NB4 (cell line): ENCODE measurements around the gene BTBD2.

ENCODE experiments used
- DNase-seq: peaks from one replicate; pipeline ENCODE4 v3.0.0; 2010; ENCODE audit warnings: low read depth
- H3K4me3 ChIP-seq: one replicate; pipeline ENCODE4 v1.5.1; 2011; ENCODE audit warnings: mild to moderate bottlenecking, low read depth, low read length, moderate library complexity
- MYC ChIP-seq: IDR thresholded peaks from 2 replicates; pipeline ENCODE4 v1.6.1; 2011; ENCODE audit warnings: low read depth, low read length
- POLR2A ChIP-seq: IDR thresholded peaks from 2 replicates; pipeline ENCODE4 v1.6.1; 2011; ENCODE audit warnings: mild to moderate bottlenecking; ENCODE audit not compliant: insufficient read length; ENCODE audit errors: extremely low read depth
- TF ChIP-seq, protein P1 (sequence below): IDR thresholded peaks from 2 replicates; pipeline ENCODE4 v1.6.1; 2011; ENCODE audit warnings: low read depth, low read length
- TF ChIP-seq, protein P2 (sequence below): IDR thresholded peaks from one replicate; pipeline ENCODE4 v1.5.1; 2012; ENCODE audit warnings: low read depth, low read length

Gene BTBD2

DNA sequence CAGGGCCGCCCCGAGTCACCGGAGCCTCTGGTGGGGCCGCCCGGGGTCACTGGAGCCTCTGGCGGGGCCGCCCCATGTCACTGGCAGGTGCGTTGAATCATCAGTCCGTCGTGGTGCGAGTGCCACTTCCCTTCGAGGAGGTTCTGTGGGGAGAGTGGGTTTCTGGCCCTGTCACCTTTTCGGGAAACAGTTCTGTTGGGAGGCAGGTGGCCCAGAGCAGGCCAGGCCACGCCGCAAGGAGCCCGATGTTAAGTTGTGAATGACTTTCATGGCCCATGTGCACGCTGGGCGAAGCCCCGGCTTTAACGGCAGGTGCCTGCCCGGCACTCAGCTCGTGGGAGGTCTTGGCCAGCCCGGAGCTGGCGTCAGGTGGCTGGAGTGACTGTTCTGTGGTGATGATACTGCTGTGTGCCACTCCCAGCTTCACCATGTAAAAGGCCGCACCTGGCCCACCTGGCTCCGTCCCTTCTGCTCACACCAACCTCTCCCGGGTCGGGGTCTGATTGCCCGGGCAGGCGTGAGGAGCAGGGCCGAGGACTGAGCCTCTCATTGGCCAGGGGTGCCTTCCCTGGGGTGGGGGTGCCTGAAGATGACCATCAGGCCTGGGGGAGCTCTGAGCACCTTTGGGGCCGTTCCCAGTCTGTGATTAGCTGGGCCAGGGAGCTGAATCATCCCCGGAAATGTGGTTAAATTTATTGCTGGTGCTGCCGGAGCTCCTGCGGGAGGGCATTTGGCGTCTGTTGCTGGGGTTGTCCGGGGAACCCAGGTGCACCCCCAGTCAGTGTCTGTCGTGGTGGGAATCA is 45.3 kb downstream of the BTBD2 start:
- no peak overlapping the region for H3K4me3 ChIP-seq
- TF ChIP-seq MYC (no peak), POLR2A (no peak)
- TF ChIP-seq, protein P1, sequence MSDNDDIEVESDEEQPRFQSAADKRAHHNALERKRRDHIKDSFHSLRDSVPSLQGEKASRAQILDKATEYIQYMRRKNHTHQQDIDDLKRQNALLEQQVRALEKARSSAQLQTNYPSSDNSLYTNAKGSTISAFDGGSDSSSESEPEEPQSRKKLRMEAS, result no peak
- TF ChIP-seq, protein P2, sequence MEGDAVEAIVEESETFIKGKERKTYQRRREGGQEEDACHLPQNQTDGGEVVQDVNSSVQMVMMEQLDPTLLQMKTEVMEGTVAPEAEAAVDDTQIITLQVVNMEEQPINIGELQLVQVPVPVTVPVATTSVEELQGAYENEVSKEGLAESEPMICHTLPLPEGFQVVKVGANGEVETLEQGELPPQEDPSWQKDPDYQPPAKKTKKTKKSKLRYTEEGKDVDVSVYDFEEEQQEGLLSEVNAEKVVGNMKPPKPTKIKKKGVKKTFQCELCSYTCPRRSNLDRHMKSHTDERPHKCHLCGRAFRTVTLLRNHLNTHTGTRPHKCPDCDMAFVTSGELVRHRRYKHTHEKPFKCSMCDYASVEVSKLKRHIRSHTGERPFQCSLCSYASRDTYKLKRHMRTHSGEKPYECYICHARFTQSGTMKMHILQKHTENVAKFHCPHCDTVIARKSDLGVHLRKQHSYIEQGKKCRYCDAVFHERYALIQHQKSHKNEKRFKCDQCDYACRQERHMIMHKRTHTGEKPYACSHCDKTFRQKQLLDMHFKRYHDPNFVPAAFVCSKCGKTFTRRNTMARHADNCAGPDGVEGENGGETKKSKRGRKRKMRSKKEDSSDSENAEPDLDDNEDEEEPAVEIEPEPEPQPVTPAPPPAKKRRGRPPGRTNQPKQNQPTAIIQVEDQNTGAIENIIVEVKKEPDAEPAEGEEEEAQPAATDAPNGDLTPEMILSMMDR, result no peak
- peak; percentile 62 for DNase-seq

DNA sequence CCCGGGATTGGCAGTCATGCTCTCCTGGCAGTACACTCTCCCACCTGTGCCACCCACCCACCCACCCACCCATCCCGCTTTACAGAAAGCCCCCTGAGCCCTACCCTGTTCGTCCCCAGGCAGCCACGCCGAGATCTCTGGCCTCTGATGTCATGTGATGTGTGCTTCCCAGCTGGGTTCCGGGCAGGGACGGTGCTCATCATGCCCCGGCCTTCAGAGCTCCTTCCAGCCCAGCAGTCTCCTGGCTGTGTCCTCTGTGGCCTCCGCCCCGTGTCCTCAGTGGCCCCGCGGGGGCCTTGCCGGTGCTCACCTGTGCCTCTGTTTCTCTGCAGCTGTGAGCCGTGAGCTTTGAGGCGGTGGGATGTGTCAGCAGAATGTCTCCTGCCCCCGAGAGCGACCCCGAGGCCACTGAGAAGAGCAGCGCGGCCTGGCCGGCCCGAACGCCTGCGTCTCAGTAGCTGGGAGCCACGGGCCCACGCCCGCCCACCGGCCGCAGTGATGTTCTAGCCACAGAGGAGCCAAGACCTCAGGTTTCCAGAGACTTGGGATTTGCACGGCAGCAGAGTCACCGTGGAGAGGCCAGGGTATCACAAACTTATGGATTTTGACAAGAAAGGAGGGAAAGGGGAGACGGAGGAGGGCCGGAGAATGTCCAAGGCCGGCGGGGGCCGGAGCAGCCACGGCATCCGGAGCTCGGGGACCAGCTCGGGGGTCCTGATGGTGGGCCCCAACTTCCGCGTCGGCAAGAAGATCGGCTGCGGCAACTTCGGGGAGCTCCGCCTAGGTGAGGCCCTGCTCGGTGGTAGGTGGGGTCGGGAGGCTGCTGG is 46.1 kb downstream of the BTBD2 start:
- H3K4me3 ChIP-seq, result no peak overlapping the region
- no peak for DNase-seq
- TF ChIP-seq POLR2A, result no peak
- TF ChIP-seq, protein P2, result no peak
- TF ChIP-seq, protein P1, result no peak
- no peak for TF ChIP-seq MYC

DNA sequence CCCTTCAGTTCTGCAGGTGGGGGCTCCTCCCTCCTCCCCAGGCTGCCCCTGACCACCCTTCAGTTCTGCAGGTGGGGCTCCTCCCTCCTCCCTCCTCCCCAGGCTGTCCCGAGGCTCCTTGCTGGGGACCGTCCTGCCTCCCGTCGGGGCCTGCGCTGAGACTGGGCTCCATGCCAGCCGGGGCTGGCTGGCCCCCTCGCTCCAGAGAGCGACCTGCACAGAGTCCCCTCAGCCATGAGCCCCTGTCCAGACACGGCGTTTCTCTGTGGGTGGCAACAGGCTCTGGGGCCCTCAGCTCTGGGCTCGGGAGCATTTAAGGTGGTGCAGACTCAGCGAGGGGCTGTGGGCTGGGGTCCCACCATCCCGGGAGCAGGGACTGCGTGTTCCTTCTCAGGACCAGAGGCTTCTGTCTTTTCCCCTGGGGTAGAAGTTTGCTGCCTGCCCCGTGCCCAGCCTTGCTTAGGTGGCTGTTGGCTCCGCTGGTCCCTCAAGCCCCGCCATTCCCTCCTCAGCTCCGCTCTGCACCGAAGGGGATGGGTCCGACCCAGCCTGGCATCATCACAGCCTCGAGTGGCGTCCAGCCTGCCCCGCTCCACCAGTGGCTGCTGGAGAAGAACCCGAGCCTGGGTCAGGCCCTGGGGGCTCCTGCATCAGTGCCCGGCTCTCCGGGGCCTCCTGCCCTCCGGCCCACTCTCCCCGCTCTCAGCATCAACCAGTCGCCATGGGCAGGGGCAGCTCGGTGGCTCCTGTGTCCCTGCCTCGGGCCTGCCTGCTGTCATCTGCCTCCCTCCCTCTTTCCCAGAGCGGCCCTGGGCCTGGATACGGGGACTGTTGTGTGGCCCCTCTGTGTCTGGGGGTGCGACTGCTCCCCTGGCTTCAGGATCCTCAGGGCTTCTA is 47.0 kb downstream of the BTBD2 start:
- TF ChIP-seq, protein P2, result no peak
- no peak for TF ChIP-seq MYC
- TF ChIP-seq, protein P1, result no peak
- no peak for TF ChIP-seq POLR2A
- H3K4me3 ChIP-seq, result no peak overlapping the region
- DNase-seq, result no peak

DNA sequence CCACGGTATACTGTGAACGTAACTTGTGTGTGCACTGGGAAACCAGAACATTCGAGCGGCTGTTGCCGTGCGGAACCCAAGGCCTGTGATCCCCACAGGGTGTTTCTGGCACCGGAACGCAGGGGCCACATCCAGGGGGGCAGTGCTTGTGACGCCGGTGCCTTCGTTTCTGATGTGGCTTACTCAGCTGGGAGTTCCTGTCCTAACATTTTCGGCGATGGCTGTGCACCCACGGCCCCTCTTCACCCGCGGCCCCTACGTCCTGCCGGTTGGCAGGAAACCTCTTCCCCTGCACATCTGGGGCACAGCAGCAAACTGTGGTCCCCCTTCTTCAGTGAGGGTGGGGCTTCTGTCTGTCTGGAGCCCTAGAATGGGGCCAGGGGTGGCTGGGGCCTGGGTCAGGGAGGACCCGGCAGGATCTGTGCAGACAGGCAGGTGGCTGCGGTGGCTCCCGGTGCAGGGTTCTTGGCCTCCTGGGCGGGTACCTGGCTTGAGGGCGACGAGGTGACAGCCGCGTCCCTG is 48.4 kb downstream of the BTBD2 start:
- TF ChIP-seq, protein P1, result no peak
- TF ChIP-seq POLR2A (no peak), MYC (no peak)
- H3K4me3 ChIP-seq, result no peak overlapping the region
- DNase-seq, result no peak

DNA sequence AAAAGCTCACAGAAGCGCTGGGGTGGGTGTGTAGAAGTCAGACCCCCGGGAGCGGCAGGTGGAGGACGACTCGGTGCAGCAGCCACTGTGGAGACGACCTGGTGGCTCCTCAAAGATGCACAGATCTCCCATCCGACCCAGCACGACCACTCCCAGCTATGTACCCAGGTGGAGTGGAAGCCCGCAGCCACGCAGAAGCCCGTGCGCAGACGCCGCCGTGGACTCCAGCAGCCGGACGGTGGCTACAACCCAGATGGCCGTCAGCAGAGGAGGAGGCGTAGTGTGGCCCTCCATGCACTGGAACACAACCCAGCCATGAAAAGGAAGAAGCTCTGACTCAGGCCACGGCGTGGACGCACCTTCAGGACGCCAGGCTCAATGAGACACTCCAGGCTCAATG is 52.8 kb downstream of the BTBD2 start:
- TF ChIP-seq, protein P1, result no peak
- TF ChIP-seq MYC, result no peak
- no peak for TF ChIP-seq POLR2A
- TF ChIP-seq, protein P2, result no peak
- DNase-seq, result no peak
- no peak overlapping the region for H3K4me3 ChIP-seq
